ENCODE measurements around the gene ZNF692.

DNA sequence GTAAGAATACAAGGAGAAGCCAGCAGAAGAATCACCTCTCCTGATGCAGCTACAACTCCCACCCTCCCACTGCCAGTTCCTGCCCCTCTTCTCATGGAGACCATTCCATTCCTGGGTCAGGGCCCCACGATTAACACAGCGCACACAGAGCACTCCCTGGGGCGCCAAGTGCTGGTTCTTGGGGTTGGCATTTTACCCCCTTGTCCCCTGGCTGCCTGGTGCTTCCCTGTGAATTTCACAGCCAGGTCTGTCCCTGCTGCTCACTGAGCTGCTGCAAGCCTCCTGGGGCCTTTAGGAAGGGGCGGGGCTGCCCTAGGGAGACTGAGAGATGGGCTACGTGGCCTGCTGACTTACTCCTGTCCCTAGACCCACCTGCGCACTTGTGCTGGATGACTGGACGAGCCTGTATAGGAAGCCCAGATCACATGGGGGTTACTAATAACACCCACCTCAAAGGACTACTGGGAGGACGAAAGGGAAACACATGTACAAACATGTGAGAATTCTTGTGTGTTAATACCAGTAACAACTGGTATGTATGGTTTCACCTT lies 16.0 kb downstream of the ZNF692 start:
- TF ChIP-seq, protein P1, sequence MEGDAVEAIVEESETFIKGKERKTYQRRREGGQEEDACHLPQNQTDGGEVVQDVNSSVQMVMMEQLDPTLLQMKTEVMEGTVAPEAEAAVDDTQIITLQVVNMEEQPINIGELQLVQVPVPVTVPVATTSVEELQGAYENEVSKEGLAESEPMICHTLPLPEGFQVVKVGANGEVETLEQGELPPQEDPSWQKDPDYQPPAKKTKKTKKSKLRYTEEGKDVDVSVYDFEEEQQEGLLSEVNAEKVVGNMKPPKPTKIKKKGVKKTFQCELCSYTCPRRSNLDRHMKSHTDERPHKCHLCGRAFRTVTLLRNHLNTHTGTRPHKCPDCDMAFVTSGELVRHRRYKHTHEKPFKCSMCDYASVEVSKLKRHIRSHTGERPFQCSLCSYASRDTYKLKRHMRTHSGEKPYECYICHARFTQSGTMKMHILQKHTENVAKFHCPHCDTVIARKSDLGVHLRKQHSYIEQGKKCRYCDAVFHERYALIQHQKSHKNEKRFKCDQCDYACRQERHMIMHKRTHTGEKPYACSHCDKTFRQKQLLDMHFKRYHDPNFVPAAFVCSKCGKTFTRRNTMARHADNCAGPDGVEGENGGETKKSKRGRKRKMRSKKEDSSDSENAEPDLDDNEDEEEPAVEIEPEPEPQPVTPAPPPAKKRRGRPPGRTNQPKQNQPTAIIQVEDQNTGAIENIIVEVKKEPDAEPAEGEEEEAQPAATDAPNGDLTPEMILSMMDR (IDR thresholded peaks at IDR 0.05; ENCODE audit: low read depth, low read length, missing input control) = no peak
- TF ChIP-seq, protein P2, sequence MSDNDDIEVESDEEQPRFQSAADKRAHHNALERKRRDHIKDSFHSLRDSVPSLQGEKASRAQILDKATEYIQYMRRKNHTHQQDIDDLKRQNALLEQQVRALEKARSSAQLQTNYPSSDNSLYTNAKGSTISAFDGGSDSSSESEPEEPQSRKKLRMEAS (IDR thresholded peaks at IDR 0.05) = no peak
- no peak for TF ChIP-seq SP1 (IDR thresholded peaks at IDR 0.05)
- no peak for TF ChIP-seq GABPA (IDR thresholded peaks at IDR 0.05 in 1 of 2, conservative IDR thresholded peaks at IDR 0.05 in 1 of 2)
